Memory B cell (primary cell): ENCODE measurements around the gene ROBO2.

Experiments
- ATAC-seq: fragments of 150-1000 bp; cut with Tn5 transposase; 2 replicates; pipeline ENCODE4 v1.10.0; 2021; ENCODE audit warnings: low read depth, mild to moderate bottlenecking, moderate library complexity
- DNase-seq, 2 donors: peaks; one replicate each; pipeline ENCODE4 v3.0.0; 2022; ENCODE audit warnings: low spot score in 2 of 2
- H3K27ac Mint-ChIP-seq: one replicate; pipeline ENCODE4 v1.8.0; 2022; ENCODE audit warnings: mild to moderate bottlenecking, moderate library complexity, mixed read lengths
- H3K27me3 Mint-ChIP-seq: one replicate; pipeline ENCODE4 v1.8.0; 2022; ENCODE audit warnings: mixed read lengths
- H3K36me3 Mint-ChIP-seq: one replicate; pipeline ENCODE4 v1.8.0; 2022; ENCODE audit warnings: mild to moderate bottlenecking, mixed read lengths
- H3K4me1 Mint-ChIP-seq: one replicate; pipeline ENCODE4 v1.8.0; 2022; ENCODE audit warnings: mixed read lengths
- H3K4me3 Mint-ChIP-seq: one replicate; pipeline ENCODE4 v1.8.0; 2022; ENCODE audit warnings: mild to moderate bottlenecking, moderate library complexity, mixed read lengths
- H3K9me3 Mint-ChIP-seq: one replicate; pipeline ENCODE4 v1.8.0; 2022; ENCODE audit warnings: mixed read lengths

Gene ROBO2

DNA sequence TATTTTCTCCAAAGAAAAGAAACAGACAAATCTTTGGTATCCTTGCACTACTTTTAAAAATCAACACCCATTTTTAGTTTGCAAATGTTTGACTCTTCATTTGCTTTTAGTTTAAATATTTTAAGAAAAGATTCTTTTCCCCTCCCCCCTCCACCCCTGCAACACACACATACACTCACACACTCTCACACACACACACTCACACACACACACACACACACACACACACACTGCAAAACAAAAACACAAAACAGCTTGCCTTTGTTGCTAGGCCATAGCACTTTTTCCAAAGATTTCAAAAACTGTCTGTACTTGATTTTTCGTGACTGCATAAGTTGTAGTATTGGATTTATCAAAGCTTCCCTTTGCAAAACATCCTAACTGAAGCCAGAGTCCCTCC, 26.9 kb downstream of the ROBO2 start:
- H3K4me3 Mint-ChIP-seq, result no peak overlapping the region
- DNase-seq (no peak), ATAC-seq (no peak)
- no peak overlapping the region for H3K27ac Mint-ChIP-seq
- H3K27me3 Mint-ChIP-seq, result no peaks in the 10 kb centered on the region
- no peaks in the 10 kb centered on the region for H3K4me1 Mint-ChIP-seq
- peaks cover 2% of the 10 kb centered on the region for H3K9me3 Mint-ChIP-seq
- H3K36me3 Mint-ChIP-seq, result no peaks in the 10 kb centered on the region

DNA sequence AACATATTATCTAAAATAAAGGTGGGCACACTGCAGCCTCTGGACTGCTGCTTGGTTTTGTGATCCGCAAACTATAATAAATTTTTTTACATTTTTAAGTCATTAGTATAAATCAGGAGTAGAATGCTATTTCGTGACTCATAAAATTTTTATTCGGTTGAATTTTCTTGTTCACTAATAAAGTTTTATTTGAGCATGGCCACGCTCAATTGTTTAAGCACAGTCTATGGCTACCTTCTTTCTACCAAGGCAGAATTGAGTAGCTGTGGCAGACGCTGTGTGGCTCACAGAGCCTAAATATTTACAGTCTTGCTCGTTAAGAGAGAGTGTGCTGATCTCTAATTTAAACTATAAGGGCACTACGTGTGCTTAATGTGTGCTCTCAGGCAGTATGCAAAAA, 28.9 kb downstream of the ROBO2 start:
- Mint-ChIP-seq H3K36me3 (no peaks in the 10 kb centered on the region), H3K4me1 (no peaks in the 10 kb centered on the region), H3K27me3 (no peaks in the 10 kb centered on the region), H3K4me3 (no peak overlapping the region), H3K9me3 (no peaks in the 10 kb centered on the region), H3K27ac (no peak overlapping the region)
- no peak for ATAC-seq
- DNase-seq, result no peak

DNA sequence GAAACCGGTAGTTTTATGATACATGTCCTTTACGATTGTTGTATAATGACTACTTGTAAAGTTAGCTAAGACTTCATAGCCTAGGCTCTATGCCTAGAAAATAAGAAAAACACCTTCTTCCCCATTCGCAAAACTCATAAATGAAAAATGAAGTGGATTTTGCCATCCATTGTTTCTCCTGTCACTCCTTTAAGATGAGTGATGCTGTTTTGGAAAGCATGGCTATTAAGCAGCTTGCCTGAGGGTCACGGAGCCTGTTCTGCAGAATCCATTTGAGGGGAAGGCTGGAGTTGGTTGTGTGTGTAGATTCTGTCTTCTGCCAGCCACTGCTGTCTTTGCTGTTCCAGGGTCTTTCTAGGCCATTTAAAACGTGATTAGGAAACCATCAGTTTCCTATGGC, 31.5 kb downstream of the ROBO2 start:
- H3K36me3 Mint-ChIP-seq, result no peaks in the 10 kb centered on the region
- ATAC-seq, result no peak
- no peak for DNase-seq
- no peak overlapping the region for H3K4me3 Mint-ChIP-seq
- no peaks in the 10 kb centered on the region for H3K27me3 Mint-ChIP-seq
- H3K27ac Mint-ChIP-seq, result no peak overlapping the region
- no peaks in the 10 kb centered on the region for H3K4me1 Mint-ChIP-seq
- no peaks in the 10 kb centered on the region for H3K9me3 Mint-ChIP-seq

DNA sequence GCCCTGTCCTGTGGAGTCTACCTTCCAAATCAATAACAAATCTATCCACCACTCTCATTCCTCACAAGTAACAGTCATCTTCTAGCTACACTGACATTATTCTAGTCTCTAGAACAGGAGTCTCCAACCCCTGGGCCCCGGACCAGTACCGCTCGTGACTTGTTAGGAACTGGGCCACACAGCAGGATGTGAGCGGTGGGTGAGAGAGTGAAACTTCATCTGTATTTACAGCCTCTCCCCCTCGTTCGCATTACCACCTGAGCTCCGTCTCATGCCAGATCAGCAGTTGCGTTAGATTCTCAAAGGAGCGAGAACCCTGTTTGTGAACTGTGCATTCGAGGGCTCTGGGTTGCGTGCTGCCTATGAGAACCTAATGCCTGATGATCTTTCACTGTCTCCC, 31.9 kb downstream of the ROBO2 start:
- no peak overlapping the region for H3K27ac Mint-ChIP-seq
- H3K36me3 Mint-ChIP-seq, result no peaks in the 10 kb centered on the region
- ATAC-seq (no peak), DNase-seq (no peak)
- no peak overlapping the region for H3K4me3 Mint-ChIP-seq
- no peaks in the 10 kb centered on the region for H3K9me3 Mint-ChIP-seq
- no peaks in the 10 kb centered on the region for H3K4me1 Mint-ChIP-seq
- H3K27me3 Mint-ChIP-seq, result no peaks in the 10 kb centered on the region

DNA sequence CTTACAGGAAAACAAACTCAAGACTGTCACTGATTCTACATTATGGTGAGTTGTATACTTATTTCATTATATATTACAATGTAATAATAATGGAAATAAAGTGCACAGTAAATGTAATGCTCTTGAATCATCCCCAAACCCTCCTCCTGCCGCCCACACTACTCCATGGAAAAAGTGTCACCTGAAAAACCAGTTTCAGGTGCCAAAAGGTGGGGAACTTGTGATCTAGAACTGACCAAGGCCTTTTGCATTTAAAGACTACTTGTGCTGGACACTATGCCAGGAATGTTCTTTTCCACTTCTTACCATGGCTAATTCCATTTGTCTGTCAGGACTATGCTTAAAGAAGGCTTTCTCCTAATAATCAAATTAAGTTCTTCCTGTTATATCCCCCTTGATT, 32.3 kb downstream of the ROBO2 start:
- Mint-ChIP-seq H3K4me1 (no peaks in the 10 kb centered on the region), H3K27me3 (no peaks in the 10 kb centered on the region), H3K4me3 (no peak overlapping the region), H3K9me3 (no peaks in the 10 kb centered on the region), H3K27ac (no peak overlapping the region), H3K36me3 (no peaks in the 10 kb centered on the region)
- DNase-seq, result no peak
- ATAC-seq, result no peak

DNA sequence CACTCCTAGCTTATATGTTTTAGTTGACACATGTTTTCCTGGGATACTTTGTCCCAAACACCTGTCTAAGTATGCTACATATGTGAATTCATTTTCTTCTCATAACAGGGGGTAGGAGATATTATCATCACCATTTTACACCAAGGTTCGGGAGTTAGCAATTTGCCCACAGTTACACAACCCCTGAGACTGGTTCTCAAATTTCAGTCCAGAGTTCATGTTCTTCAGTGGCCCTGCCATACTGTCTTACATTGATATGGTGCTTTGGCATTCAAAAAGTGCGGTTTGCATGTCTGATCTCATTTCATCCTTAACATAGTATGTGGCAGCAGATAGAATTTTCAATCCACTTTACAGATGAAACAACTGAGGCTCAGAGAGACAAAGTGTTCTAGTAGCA, 38.4 kb downstream of the ROBO2 start:
- ATAC-seq (no peak), DNase-seq (no peak)
- no peaks in the 10 kb centered on the region for H3K27me3 Mint-ChIP-seq
- no peak overlapping the region for H3K27ac Mint-ChIP-seq
- H3K4me1 Mint-ChIP-seq, result no peaks in the 10 kb centered on the region
- H3K9me3 Mint-ChIP-seq, result peaks cover under 1% of the 10 kb centered on the region
- H3K36me3 Mint-ChIP-seq, result no peaks in the 10 kb centered on the region
- no peak overlapping the region for H3K4me3 Mint-ChIP-seq

DNA sequence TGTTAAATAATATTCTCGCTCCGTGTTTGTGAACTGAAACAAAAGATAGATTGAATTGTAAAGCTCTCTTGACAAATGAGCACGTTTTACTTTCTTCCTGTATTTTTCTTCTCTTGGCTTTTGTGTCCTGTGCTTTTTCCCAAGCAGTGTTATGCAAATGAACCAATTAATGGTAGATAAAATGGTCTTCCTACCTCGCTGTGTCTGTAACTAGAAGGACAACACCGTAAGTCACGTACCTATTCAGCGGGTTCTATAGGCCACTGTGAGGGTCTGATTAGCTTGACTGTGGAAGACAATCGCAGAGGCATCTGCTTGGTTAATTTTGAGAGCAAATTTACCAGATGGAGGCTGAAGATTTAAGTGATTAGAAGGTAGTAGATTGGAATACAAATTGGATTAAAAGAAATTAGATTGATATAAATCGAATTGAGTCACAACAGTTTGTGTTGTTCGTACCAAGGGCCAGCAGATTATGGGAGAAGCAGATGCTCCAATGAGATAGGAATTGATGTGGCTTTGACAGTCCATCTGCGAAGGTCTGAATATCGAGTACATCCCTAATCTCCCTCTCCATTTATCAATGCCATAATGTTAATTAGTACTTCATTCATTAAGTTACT, 40.2 kb downstream of the ROBO2 start:
- Mint-ChIP-seq H3K27me3 (no peaks in the 10 kb centered on the region), H3K4me3 (no peak overlapping the region), H3K9me3 (peaks cover 4% of the 10 kb centered on the region), H3K4me1 (no peaks in the 10 kb centered on the region), H3K27ac (no peak overlapping the region), H3K36me3 (no peaks in the 10 kb centered on the region)
- ATAC-seq (no peak), DNase-seq (no peak)

DNA sequence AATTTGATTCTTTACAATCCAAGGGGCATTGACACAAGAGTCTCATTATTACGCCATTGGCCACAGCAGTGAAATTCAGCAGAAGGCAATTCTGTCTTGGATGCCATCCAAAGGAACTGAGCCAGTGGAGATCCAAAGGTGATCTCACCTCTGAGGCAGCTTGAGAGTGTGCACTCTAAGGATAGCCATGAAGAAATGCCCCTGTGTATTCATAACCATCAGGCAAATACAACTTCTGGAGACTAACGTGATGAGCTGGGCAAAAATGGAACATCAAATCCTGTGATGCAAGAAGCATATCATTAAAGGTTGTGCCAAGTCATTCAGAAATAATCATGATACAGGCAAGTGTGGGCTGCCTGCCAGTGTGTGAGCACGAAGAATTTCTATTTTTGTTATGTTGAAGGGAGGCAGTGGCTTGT, 41.4 kb downstream of the ROBO2 start:
- H3K27me3 Mint-ChIP-seq, result no peaks in the 10 kb centered on the region
- no peak for ATAC-seq
- H3K4me1 Mint-ChIP-seq, result no peaks in the 10 kb centered on the region
- no peak overlapping the region for H3K4me3 Mint-ChIP-seq
- no peaks in the 10 kb centered on the region for H3K36me3 Mint-ChIP-seq
- peaks cover 4% of the 10 kb centered on the region for H3K9me3 Mint-ChIP-seq
- no peak for DNase-seq
- no peak overlapping the region for H3K27ac Mint-ChIP-seq

DNA sequence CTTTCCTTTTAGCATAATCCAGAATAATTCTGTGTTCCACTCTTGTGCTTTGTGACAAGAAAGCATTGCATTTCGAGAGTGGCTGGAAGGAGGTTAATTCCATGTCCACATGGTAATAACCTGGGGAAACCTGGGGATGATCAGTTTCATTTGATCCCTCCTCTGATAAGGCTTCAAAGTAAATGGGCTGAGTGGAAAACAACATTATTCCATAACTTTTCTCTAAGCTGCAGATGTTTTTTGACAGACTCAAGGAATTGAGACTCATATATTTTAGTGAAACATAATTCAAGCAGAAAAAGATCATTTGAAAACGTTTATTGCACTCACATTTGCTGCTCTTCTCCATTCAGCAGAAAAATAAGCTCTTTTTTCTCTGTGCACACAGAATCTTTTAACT, 44.6 kb downstream of the ROBO2 start:
- DNase-seq, result no peak
- no peaks in the 10 kb centered on the region for H3K36me3 Mint-ChIP-seq

DNA sequence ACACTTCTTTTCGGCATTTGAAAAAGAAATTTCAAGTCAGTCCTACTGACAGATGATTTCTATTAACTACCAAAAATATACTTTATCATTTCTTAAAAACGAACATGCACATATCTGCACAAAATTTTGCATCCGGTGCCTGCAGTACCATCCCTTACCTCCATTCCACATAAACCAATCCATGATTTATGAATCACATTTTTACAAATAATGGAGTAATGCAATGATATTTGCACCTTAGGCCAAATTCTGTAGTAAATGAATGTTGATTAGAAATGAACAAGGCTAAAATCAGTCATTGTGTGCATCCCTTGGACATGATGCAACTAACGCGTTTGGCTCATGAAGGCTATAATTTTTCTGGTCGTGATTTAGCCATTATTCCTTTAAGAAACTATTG, 46.5 kb downstream of the ROBO2 start:
- no peak overlapping the region for H3K27ac Mint-ChIP-seq
- no peaks in the 10 kb centered on the region for H3K4me1 Mint-ChIP-seq
- H3K27me3 Mint-ChIP-seq, result no peaks in the 10 kb centered on the region
- DNase-seq, result no peak
- no peaks in the 10 kb centered on the region for H3K36me3 Mint-ChIP-seq
- no peak overlapping the region for H3K4me3 Mint-ChIP-seq
- no peak for ATAC-seq
- H3K9me3 Mint-ChIP-seq, result peaks cover 8% of the 10 kb centered on the region

More for the DNA sequence above, 44.6 kb downstream of the ROBO2 start:
- Mint-ChIP-seq H3K27me3 (no peaks in the 10 kb centered on the region), H3K27ac (no peak overlapping the region), H3K4me3 (no peak overlapping the region), H3K9me3 (peaks cover 6% of the 10 kb centered on the region), H3K4me1 (no peaks in the 10 kb centered on the region)
- ATAC-seq, result no peak

DNA sequence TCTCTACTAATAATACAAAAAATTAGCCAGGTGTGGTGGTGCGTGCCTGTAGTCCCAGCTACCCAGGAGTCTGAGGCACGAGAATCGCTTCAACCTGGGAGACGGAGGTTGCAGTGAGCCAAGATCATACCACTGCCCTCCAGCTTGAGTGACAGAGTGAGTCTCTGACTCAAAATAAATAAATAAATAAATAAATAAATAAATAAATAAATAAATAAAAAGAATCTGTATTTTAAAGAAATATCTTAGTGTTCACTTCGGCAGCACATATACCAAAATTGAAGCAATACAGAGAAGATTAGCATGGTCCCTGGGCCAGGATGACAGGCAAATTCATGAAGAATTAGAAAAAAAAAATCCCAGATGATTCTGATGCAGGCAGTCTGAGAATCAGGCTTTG, 51.9 kb downstream of the ROBO2 start:
- no peak overlapping the region for H3K27ac Mint-ChIP-seq
- H3K27me3 Mint-ChIP-seq, result no peaks in the 10 kb centered on the region
- no peaks in the 10 kb centered on the region for H3K36me3 Mint-ChIP-seq
- H3K9me3 Mint-ChIP-seq, result peaks cover 5% of the 10 kb centered on the region
- DNase-seq (no peak), ATAC-seq (no peak)
- H3K4me3 Mint-ChIP-seq, result no peak overlapping the region
- no peaks in the 10 kb centered on the region for H3K4me1 Mint-ChIP-seq

DNA sequence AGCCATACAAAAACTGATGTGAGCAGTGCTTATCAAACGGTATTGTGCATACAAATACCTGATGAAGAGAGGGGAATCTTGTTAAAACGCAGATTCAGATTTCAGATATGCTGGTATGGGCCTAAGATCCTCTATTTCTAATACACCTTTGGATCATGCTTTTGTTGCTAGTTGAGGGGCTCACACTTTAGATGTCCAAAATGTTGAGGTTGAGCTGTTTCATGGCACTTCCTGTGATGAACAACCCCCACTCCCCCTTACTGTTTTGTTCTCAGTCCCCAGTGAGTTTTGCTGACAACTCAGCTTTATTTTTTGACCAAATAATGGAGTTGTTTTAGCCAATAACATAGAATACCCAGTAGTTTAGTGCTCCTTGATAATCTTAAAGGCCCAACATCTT, 53.2 kb downstream of the ROBO2 start:
- DNase-seq, result no peak
- peaks cover 3% of the 10 kb centered on the region for H3K9me3 Mint-ChIP-seq
- no peak for ATAC-seq
- no peaks in the 10 kb centered on the region for H3K36me3 Mint-ChIP-seq
- H3K27me3 Mint-ChIP-seq, result no peaks in the 10 kb centered on the region
- H3K4me3 Mint-ChIP-seq, result no peak overlapping the region
- H3K4me1 Mint-ChIP-seq, result no peaks in the 10 kb centered on the region
- no peak overlapping the region for H3K27ac Mint-ChIP-seq

DNA sequence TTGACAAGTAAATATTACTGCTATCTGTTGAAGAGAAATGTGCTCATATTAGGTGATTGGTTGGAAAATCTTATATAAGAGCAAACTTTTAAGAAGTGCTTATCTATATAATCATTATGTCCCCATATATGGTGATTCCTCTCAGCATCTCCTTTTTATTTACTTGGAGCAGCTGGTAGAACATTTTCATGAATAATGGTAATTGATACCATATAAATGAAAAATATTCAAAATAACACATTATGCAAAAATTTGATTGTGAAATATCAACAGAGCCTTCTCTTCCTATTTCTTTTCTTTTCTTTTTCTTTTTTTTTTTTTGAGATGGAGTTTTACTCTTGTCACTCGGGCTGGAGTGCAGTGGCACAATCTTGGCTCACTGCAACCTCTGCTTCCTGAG, 56.2 kb downstream of the ROBO2 start:
- Mint-ChIP-seq H3K9me3 (peaks cover 1% of the 10 kb centered on the region), H3K27ac (no peak overlapping the region), H3K4me3 (no peak overlapping the region), H3K27me3 (no peaks in the 10 kb centered on the region), H3K36me3 (no peaks in the 10 kb centered on the region), H3K4me1 (no peaks in the 10 kb centered on the region)
- no peak for DNase-seq
- no peak for ATAC-seq

DNA sequence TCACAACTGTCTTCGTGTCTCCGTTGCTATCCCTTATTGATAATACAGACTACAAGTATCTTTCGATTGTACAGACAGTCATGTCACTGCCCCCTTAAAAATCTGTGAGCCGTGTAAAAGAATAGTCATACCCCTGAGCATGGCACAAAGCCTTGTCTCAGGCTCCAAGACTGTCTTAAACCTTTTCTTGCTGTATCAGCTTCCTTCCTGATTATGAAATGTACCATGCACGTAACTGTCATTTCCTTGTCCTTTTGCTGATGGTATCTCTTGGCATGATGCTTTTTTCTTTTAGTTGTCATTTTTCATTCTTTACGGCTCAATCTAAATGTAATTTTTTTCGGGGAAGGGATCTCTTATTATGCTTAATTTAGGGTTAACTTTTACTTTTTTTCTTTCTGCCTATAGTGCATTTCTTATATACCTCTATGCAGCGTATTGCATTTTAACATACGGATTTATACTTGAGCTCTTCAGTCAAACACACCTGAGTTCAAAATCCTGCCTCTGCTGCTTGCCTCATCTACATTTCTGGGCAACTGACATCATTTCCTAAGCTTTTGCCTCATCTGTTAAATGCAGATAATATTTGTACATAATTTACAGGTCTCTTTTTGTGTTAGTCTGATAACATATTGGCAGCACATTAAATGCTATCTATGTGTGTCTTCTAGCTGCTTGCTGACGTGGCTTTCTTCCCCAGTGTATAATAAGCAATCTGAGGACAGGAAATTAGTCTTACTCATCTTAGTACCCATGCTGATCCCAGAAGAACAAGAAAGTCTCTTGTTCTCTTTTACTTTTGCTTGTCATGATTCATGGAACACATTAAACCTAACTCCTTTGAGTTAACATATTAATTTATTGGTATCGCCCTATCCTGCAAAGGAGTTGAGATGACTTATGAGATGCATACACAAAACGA, 57.3 kb downstream of the ROBO2 start:
- DNase-seq (no peak), ATAC-seq (no peak)
- no peaks in the 10 kb centered on the region for H3K4me1 Mint-ChIP-seq
- H3K27me3 Mint-ChIP-seq, result no peaks in the 10 kb centered on the region
- H3K27ac Mint-ChIP-seq, result no peak overlapping the region
- no peak overlapping the region for H3K4me3 Mint-ChIP-seq
- H3K9me3 Mint-ChIP-seq, result peaks cover 4% of the 10 kb centered on the region
- no peaks in the 10 kb centered on the region for H3K36me3 Mint-ChIP-seq
